PFSK-1 (cell line): ENCODE measurements around the gene CEP104.

Experiments
- POLR2AphosphoS5 ChIP-seq: IDR thresholded peaks from 2 replicates; pipeline ENCODE4 v1.6.1; 2012; ENCODE audit warnings: low read depth, mild to moderate bottlenecking, control low read depth, low read length, moderate library complexity
- REST ChIP-seq, 2 experiments: IDR thresholded peaks; 2 replicates each; pipeline versions ENCODE4 v1.6.1 to v1.8.0; 2011 to 2012; ENCODE audit warnings: low read depth in 2 of 2, low read length in 2 of 2, control low read depth in 1 of 2, inconsistent platforms in 1 of 2, mild to moderate bottlenecking in 1 of 2, moderate library complexity in 1 of 2; ENCODE audit not compliant: insufficient read depth in 1 of 2
- SIN3A ChIP-seq: IDR thresholded peaks from 2 replicates; pipeline ENCODE4 v1.6.1; 2012; ENCODE audit warnings: mild to moderate bottlenecking, low read length, moderate library complexity, borderline replicate concordance; ENCODE audit not compliant: insufficient read depth
- TAF1 ChIP-seq: IDR thresholded peaks from 2 replicates; pipeline ENCODE4 v1.6.1; 2012; ENCODE audit warnings: low read length, control low read depth, borderline replicate concordance; ENCODE audit not compliant: insufficient read depth

DNA sequence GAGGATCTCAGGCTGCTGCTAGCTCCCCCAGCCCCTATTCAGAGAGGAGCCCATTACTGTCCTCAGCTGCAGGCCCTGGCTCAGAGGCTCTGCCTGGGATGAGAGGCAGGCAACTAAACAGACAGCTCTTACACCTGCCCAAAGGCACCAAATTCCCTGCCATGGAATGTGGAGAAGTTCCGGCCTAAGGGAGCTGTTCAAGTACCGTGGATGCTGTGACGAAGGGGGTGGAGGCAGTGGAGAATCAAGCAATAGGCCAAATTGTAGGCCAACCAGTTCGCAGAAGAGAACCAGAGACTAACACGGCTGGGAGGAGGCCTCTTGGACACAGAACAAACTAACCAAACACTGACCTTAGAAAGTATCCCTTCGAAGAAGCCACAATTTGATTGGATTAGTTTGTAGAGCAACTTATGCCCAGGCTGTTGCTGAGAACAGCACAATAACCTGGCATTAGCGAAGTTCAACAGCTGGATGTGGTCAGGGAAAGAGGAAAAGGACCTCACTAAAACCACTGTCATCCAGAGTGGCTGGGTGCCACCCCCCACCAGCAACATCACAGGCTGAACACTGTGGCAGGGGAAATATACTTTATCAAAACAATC lies 39.5 kb upstream of the CEP104 start:
- TF ChIP-seq TAF1, result no peak
- no peak for TF ChIP-seq SIN3A
- no peak for TF ChIP-seq REST (IDR thresholded peaks at IDR 0.05; ENCODE audit: insufficient read depth in 1 of 2, low read depth in 2 of 2, low read length in 2 of 2)
- no peak for TF ChIP-seq POLR2AphosphoS5
